ENCODE data around the gene SFTPB.

The SFTPB gene

GRCh38 chr2:85684380-85684779 is 16.4 kb upstream of the SFTPB start:
- no peaks in the 10 kb centered on the region for H3K27me3 ChIP-seq (ENCODE audit: control insufficient read depth in 1 of 2, insufficient read depth in 2 of 2, low read length in 2 of 2)
- H3K36me3 ChIP-seq (ENCODE audit: insufficient read depth, low read length): no peaks in the 10 kb centered on the region
- no peak overlapping the region for H3K27ac ChIP-seq (ENCODE audit: low read depth, low read length)
- peaks cover under 1% of the 10 kb centered on the region for H3K4me1 ChIP-seq (ENCODE audit: insufficient read depth, low read length)
- no peak overlapping the region for H3K4me3 ChIP-seq (ENCODE audit: low read depth in 1 of 2, low read length in 2 of 2)
- no peaks in the 10 kb centered on the region for H3K9me3 ChIP-seq (ENCODE audit: low read length)
- no peak overlapping the region for H3K9ac ChIP-seq (ENCODE audit: low read length)

GRCh38 chr2:85682378-85682777 is 14.4 kb upstream of the SFTPB start:
- no peak overlapping the region for H3K4me3 ChIP-seq (ENCODE audit: low read depth in 1 of 2, low read length in 2 of 2)
- no peaks in the 10 kb centered on the region for H3K9me3 ChIP-seq (ENCODE audit: low read length)
- H3K9ac ChIP-seq (ENCODE audit: low read length): no peak overlapping the region
- no peaks in the 10 kb centered on the region for H3K36me3 ChIP-seq (ENCODE audit: insufficient read depth, low read length)
- H3K27ac ChIP-seq (ENCODE audit: low read depth, low read length): no peak overlapping the region
- peaks cover 10% of the 10 kb centered on the region for H3K4me1 ChIP-seq (ENCODE audit: insufficient read depth, low read length)
- no peaks in the 10 kb centered on the region for H3K27me3 ChIP-seq (ENCODE audit: control insufficient read depth in 1 of 2, insufficient read depth in 2 of 2, low read length in 2 of 2)

GRCh38 chr2:85681776-85682175 is 13.8 kb upstream of the SFTPB start:
- Histone ChIP-seq H3K9ac (ENCODE audit: low read length) (no peak overlapping the region), H3K9me3 (ENCODE audit: low read length) (no peaks in the 10 kb centered on the region), H3K27ac (ENCODE audit: low read depth, low read length) (no peak overlapping the region), H3K4me3 (ENCODE audit: low read depth in 1 of 2, low read length in 2 of 2) (no peak overlapping the region), H3K27me3 (ENCODE audit: control insufficient read depth in 1 of 2, insufficient read depth in 2 of 2, low read length in 2 of 2) (no peaks in the 10 kb centered on the region), H3K36me3 (ENCODE audit: insufficient read depth, low read length) (no peaks in the 10 kb centered on the region), H3K4me1 (ENCODE audit: insufficient read depth, low read length) (peaks cover 10% of the 10 kb centered on the region)

GRCh38 chr2:85681372-85681763 is 13.4 kb upstream of the SFTPB start:
- Histone ChIP-seq H3K4me1 (ENCODE audit: insufficient read depth, low read length) (peaks cover 10% of the 10 kb centered on the region), H3K9me3 (ENCODE audit: low read length) (no peaks in the 10 kb centered on the region), H3K27ac (ENCODE audit: low read depth, low read length) (no peak overlapping the region), H3K27me3 (ENCODE audit: control insufficient read depth in 1 of 2, insufficient read depth in 2 of 2, low read length in 2 of 2) (no peaks in the 10 kb centered on the region), H3K4me3 (ENCODE audit: low read depth in 1 of 2, low read length in 2 of 2) (no peak overlapping the region), H3K9ac (ENCODE audit: low read length) (no peak overlapping the region), H3K36me3 (ENCODE audit: insufficient read depth, low read length) (no peaks in the 10 kb centered on the region)

- Histone ChIP-seq H3K9me3 (ENCODE audit: low read length) (no peaks in the 10 kb centered on the region), H3K9ac (ENCODE audit: low read length) (no peak overlapping the region), H3K27ac (ENCODE audit: low read depth, low read length) (no peak overlapping the region), H3K27me3 (ENCODE audit: control insufficient read depth in 1 of 2, insufficient read depth in 2 of 2, low read length in 2 of 2) (no peaks in the 10 kb centered on the region), H3K36me3 (ENCODE audit: insufficient read depth, low read length) (no peaks in the 10 kb centered on the region), H3K4me3 (ENCODE audit: low read depth in 1 of 2, low read length in 2 of 2) (no peak overlapping the region), H3K4me1 (ENCODE audit: insufficient read depth, low read length) (peaks cover 10% of the 10 kb centered on the region)
Measured at GRCh38 chr2:85680707-85681371, 12.8 kb upstream of the SFTPB start.

GRCh38 chr2:85678794-85679672 is 11.0 kb upstream of the SFTPB start:
- Histone ChIP-seq H3K27me3 (ENCODE audit: control insufficient read depth in 1 of 2, insufficient read depth in 2 of 2, low read length in 2 of 2) (no peaks in the 10 kb centered on the region), H3K4me3 (ENCODE audit: low read depth in 1 of 2, low read length in 2 of 2) (peak overlapping the region in 1 of 2 donors; percentile 20), H3K36me3 (ENCODE audit: insufficient read depth, low read length) (no peaks in the 10 kb centered on the region), H3K27ac (ENCODE audit: low read depth, low read length) (no peak overlapping the region), H3K9me3 (ENCODE audit: low read length) (no peaks in the 10 kb centered on the region), H3K9ac (ENCODE audit: low read length) (no peak overlapping the region), H3K4me1 (ENCODE audit: insufficient read depth, low read length) (peaks cover 10% of the 10 kb centered on the region)

- H3K27me3 ChIP-seq (ENCODE audit: control insufficient read depth in 1 of 2, insufficient read depth in 2 of 2, low read length in 2 of 2): no peaks in the 10 kb centered on the region
- no peak overlapping the region for H3K27ac ChIP-seq (ENCODE audit: low read depth, low read length)
- H3K36me3 ChIP-seq (ENCODE audit: insufficient read depth, low read length): no peaks in the 10 kb centered on the region
- H3K9ac ChIP-seq (ENCODE audit: low read length): no peak overlapping the region
- H3K4me1 ChIP-seq (ENCODE audit: insufficient read depth, low read length): peaks cover 10% of the 10 kb centered on the region
- no peak overlapping the region for H3K4me3 ChIP-seq (ENCODE audit: low read depth in 1 of 2, low read length in 2 of 2)
- no peaks in the 10 kb centered on the region for H3K9me3 ChIP-seq (ENCODE audit: low read length)
Measured at GRCh38 chr2:85678377-85678776, 10.4 kb upstream of the SFTPB start.

GRCh38 chr2:85675866-85676548 is 8.0 kb upstream of the SFTPB start:
- no peaks in the 10 kb centered on the region for H3K9me3 ChIP-seq (ENCODE audit: low read length)
- H3K27ac ChIP-seq (ENCODE audit: low read depth, low read length): no peak overlapping the region
- peaks cover 10% of the 10 kb centered on the region for H3K4me1 ChIP-seq (ENCODE audit: insufficient read depth, low read length)
- no peak overlapping the region for H3K9ac ChIP-seq (ENCODE audit: low read length)
- no peaks in the 10 kb centered on the region for H3K27me3 ChIP-seq (ENCODE audit: control insufficient read depth in 1 of 2, insufficient read depth in 2 of 2, low read length in 2 of 2)
- no peaks in the 10 kb centered on the region for H3K36me3 ChIP-seq (ENCODE audit: insufficient read depth, low read length)
- H3K4me3 ChIP-seq (ENCODE audit: low read depth in 1 of 2, low read length in 2 of 2): no peak overlapping the region

- Histone ChIP-seq H3K4me1 (ENCODE audit: insufficient read depth, low read length) (peaks cover 10% of the 10 kb centered on the region), H3K9me3 (ENCODE audit: low read length) (no peaks in the 10 kb centered on the region), H3K4me3 (ENCODE audit: low read depth in 1 of 2, low read length in 2 of 2) (no peak overlapping the region), H3K9ac (ENCODE audit: low read length) (no peak overlapping the region), H3K27ac (ENCODE audit: low read depth, low read length) (no peak overlapping the region), H3K27me3 (ENCODE audit: control insufficient read depth in 1 of 2, insufficient read depth in 2 of 2, low read length in 2 of 2) (no peaks in the 10 kb centered on the region), H3K36me3 (ENCODE audit: insufficient read depth, low read length) (no peaks in the 10 kb centered on the region)
Measured at GRCh38 chr2:85675427-85675826, 7.4 kb upstream of the SFTPB start.

- Histone ChIP-seq H3K27ac (ENCODE audit: low read depth, low read length) (no peak overlapping the region), H3K9ac (ENCODE audit: low read length) (no peak overlapping the region), H3K4me3 (ENCODE audit: low read depth in 1 of 2, low read length in 2 of 2) (no peak overlapping the region), H3K27me3 (ENCODE audit: control insufficient read depth in 1 of 2, insufficient read depth in 2 of 2, low read length in 2 of 2) (no peaks in the 10 kb centered on the region), H3K9me3 (ENCODE audit: low read length) (no peaks in the 10 kb centered on the region), H3K4me1 (ENCODE audit: insufficient read depth, low read length) (peaks cover 10% of the 10 kb centered on the region), H3K36me3 (ENCODE audit: insufficient read depth, low read length) (no peaks in the 10 kb centered on the region)
Measured at GRCh38 chr2:85674417-85674816, 6.4 kb upstream of the SFTPB start.

- H3K27ac ChIP-seq (ENCODE audit: low read depth, low read length): no peak overlapping the region
Measured at GRCh38 chr2:85673716-85674375, 5.8 kb upstream of the SFTPB start.

More at GRCh38 chr2:85673716-85674375, 5.8 kb upstream of the SFTPB start:
- Histone ChIP-seq H3K9me3 (ENCODE audit: low read length) (no peaks in the 10 kb centered on the region), H3K4me1 (ENCODE audit: insufficient read depth, low read length) (peaks cover 4% of the 10 kb centered on the region), H3K36me3 (ENCODE audit: insufficient read depth, low read length) (no peaks in the 10 kb centered on the region), H3K4me3 (ENCODE audit: low read depth in 1 of 2, low read length in 2 of 2) (no peak overlapping the region), H3K27me3 (ENCODE audit: control insufficient read depth in 1 of 2, insufficient read depth in 2 of 2, low read length in 2 of 2) (no peaks in the 10 kb centered on the region), H3K9ac (ENCODE audit: low read length) (no peak overlapping the region)
